HG03520 (cell line): ENCODE results near the gene ZNF608.

Experiments
- ATAC-seq: cut with Tn5 transposase; IDR thresholded peaks from one replicate; pipeline ENCODE4 v1.9.1; 2021; ENCODE audit warnings: mild to moderate bottlenecking, moderate library complexity; ENCODE audit not compliant: unreplicated experiment

The ZNF608 gene

DNA sequence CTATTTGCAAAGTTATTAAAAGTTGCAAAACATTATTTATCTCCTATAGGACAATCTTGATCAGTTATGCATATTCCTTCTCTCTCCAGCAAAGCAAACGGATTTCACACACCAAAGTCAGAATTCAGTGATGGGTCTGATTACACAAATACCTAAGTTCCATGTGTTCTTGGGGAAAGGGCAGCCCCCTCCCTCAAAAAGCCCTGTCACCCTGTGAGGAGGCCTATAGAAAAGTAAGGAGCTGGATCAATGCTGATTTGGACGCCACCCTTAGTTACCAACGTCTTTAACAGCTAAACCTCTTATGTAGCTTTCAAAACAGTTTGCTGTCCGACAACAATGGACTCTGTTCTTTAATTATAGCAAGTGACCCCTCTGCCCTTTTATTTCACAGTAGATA lies 6.4 kb downstream of the ZNF608 start:
- ATAC-seq: no peak

DNA sequence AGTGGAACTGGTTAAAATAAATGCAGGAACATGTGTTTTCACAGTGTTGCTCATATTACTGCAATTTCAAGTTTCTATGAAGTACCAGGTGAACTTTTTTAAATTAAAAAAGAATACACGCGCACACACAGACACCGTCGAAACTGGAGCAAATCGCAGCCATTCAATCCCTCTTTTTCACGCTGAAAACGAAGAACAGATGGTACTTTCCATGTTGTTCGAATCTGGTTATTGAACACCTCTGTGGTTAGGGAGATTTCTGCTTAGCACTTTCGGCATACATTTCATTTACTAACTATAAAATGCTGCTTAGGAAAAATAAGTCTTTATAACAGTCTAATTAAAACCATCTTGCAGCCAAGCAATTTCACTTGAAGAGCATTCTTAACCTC lies 6.8 kb downstream of the ZNF608 start:
- no peak for ATAC-seq

DNA sequence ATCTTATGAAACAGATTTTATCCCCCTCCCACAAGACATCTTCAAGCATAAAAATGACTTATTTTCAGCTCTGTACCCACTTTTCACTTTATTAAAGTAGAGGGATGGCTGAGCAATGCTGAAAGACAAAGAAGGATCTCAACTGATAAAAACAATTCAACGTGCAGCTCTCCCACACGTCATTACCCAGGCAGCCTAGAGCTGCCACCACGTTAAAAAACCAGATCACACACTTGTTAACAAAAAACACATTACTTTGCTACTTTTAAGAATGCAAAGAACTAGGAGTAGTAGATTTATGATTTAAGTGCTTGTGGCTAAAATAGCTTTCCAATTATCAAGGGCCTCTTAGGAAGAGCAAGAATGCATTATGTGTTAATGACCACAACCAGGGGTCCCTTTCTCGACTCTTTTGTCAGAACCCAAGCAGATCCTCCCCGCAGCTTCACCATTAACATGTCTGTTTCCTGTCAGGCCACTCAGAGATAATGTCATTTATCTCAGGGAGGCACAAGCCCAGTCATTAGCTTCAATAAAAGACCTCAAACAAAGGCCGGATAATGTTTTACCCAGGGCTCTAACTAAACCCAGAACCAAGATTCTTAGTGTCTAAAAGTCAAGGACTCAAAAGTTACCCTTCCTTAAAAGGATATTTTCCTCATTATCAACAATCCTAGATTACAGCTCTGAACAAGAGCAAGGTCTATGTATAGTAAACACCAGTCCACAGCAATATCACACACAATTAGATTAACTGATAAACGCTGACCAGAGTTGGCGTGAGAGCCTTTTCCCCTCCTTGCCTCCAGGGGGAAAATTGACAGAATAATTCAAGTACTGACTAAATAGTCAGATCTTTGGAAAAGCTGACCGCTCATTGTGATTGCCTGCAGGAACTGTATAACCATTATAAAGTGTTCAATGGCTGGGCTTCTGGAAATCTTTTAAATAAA lies 7.5 kb downstream of the ZNF608 start:
- no peak for ATAC-seq

DNA sequence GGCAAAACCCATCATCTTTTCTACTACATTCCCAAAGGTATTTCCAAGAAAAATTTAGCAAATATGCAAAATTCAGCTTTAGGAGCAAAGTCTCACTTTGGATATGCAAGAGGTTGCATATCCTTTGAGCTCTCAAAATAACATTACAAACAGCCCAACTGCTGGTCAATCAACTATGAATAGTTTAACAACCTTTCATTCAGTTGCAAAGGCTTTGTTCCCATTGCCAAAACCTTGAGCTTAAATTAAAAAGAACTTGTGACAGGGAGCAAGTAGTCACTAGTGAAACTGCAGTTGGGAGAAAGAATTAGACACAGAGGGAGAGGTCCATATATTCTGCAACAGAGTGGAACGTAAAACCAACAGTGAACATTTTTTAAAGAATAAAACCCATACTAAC lies 8.8 kb downstream of the ZNF608 start:
- no peak for ATAC-seq

- ATAC-seq: no peak
These were observed 9.6 kb downstream of the ZNF608 start for GRCh38 chr5:124736805-124737188.

DNA sequence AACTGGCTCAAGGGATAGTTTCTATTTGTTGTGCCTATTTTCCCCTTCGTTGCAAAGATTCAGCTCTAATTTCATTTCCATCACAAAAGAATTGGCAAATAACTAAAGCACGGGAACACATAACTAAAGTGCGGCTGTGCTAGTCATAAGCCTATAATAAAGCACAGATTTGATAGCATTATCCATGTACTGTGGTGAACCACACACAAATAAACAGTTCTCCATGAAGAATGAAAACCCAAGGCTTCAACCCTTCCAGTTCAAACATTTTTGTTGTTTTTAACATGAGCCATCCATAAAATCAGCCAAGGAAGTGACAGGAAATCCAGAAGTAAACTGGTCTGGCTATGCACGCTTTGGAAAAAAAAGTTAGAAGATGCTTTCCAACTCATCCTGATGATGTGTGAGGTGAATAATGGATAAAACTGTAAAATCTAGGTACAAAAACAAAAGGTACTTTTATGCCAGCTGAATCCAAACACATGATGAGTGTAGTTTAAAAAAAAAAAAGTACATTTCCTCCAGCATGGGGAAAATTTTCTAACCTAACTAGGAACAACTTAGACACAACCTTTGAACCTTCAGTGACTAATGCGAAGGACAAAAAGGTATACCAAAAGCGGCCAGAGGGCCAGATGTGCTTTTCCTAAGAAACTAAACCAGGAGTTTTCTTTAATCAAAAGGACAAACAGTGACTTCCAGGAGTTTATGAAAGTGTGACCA lies 10.2 kb downstream of the ZNF608 start:
- no peak for ATAC-seq

DNA sequence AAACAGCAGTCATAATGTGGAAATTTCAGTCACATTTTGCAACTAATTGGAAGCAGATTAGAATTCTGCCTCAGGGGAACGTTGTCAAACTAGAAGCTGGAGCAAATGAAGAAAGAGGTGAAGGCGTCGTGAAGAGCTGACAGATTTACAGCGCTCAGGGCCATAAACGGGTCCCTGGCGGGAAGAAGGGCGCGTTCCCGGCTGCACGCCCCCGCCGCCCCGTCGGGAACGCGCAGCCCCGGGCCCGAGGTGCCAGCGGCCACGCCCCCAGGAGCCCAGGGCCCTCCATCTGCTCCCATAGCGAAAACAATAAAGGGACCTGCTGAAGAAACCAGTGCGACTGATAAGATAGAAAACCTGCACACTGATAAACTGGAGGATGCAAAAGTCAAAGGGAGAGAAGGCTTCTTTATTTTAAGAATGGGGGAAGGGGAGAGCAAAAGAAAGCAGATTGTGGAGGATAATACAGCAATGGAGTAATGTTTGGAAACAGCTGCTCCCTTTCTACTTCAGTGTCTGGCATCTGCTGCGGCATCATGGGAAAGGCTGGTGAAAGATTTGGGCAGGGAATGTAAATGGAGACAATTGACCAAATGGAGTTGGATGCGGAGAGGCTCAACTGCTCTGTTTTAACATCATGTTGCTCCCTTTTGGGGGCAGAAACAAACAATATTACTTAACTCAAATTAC lies 11.1 kb downstream of the ZNF608 start:
- no peak for ATAC-seq

DNA sequence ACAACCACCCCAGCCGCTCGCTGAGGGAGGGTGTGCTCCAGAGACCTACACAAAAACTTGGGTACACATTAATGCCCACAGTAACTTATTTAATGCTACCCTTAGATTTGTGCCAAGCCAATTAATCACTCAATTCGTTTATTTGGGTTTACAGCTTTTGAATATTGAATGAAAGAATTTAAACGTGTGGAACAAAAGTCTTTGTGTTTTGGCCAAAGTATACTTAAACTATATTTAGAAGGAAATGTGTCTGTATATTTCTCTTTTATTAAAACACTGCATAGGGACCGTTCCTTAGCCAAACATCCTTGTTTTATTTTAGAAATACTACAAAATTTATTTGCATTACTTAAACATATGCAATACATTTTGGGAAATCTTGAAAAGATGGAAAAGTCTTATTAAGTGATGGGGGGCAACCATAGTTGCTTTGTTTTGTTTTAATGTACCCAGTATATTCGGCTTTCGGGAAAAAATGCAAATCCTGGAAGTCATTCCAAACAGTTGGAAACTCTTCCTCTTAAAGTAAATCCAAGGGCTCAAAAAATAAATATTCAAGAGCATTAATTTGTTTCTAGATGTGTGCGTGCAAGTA lies 11.8 kb downstream of the ZNF608 start:
- no peak for ATAC-seq

DNA sequence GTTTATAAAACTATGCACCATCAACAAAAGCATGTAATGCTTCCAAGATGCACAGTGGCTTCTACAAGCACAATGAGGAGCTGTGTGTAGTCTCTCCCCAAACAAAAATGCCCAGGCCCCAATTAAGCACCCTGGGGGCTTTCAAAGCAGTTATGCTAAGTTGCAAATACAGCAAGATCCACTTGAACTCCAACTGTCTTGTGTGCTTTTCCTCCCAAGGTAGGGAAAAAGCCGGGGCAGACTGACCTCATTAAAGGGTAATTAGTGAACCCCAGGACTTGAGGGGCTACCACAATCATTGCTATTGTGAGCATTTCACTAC lies 13.1 kb downstream of the ZNF608 start:
- no peak for ATAC-seq

DNA sequence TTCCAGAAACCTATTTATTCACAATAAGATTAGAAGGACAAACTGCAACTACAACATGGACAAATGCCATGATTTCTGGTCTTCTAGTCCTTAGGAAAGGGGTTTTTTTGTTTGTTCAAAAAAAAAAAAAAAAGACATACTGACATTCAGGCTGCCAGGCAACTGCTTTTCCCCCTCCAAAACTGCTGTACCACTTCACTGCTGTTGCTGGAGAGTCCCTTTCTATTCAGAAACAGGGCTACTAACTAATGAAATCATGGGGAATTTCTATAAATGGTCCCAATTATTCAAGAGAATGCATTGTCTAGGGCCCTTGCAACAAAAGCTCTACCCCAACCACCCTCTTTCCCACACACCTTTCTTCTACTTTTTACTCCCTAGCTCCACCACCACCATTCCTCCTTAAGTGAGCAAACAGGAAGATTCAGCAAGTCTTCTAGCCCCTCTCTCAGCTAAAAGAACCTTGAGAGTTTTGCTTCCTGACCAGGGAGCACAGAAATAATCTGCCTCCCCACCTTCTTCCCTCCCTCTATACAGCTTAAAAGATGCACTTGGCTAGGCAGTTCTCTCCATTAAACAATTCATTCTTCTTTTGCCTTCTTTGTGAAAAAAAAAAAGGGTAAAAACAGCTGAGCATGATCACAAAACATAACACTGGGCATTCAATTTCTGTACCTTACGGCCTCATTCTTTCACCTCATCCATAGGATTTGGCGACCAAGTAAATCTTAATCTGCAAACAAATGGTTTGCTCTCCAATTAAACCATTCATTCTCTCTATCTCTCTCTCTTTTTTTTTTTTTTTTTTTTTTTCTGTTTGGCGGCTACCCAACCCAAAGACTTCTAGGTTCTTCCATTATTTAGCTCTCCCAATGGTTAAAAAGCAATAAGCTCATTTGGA lies 13.8 kb downstream of the ZNF608 start:
- ATAC-seq: no peak

- ATAC-seq: no peak
These were observed 16.1 kb downstream of the ZNF608 start for GRCh38 chr5:124730381-124730780.

DNA sequence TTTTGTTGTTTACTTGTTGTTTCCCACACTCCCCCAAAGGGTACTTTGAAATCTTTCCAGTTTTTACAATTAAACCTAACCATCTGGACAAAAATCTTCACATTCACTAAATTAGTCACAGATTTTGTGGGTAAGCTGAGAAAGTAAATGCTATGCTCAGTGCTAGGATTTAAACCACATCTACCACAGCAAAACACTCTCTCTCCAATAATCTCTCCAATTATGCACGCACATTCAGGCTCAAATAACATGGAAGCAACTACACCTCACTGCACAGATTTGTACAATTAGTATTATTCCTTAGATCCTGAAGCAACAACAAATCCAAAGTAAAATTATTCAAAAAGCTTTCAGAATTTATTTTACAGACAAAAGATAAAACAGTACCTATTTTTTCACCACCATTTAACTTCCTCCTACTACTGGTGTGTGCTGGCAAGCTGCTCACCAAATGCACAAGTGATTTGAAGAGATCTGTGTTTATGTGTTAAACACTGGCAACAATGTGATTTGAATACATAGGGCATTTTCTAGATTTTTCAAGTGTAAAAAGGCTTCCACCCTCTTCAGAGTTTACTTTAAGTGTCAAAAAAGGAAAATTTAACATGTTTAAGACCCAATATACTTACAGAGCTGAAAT lies 16.6 kb downstream of the ZNF608 start:
- peak; percentile 68 for ATAC-seq

GRCh38 chr5:124728968-124729332 lies 17.5 kb downstream of the ZNF608 start:
- no peak for ATAC-seq

GRCh38 chr5:124728331-124728967 lies 18.0 kb downstream of the ZNF608 start:
- no peak for ATAC-seq

- ATAC-seq: no peak
These were observed 19.6 kb downstream of the ZNF608 start for GRCh38 chr5:124726631-124727362.

GRCh38 chr5:124725622-124726258 lies 20.7 kb downstream of the ZNF608 start:
- ATAC-seq: no peak

GRCh38 chr5:124725040-124725434 lies 21.4 kb downstream of the ZNF608 start:
- ATAC-seq: peak; percentile 38

DNA sequence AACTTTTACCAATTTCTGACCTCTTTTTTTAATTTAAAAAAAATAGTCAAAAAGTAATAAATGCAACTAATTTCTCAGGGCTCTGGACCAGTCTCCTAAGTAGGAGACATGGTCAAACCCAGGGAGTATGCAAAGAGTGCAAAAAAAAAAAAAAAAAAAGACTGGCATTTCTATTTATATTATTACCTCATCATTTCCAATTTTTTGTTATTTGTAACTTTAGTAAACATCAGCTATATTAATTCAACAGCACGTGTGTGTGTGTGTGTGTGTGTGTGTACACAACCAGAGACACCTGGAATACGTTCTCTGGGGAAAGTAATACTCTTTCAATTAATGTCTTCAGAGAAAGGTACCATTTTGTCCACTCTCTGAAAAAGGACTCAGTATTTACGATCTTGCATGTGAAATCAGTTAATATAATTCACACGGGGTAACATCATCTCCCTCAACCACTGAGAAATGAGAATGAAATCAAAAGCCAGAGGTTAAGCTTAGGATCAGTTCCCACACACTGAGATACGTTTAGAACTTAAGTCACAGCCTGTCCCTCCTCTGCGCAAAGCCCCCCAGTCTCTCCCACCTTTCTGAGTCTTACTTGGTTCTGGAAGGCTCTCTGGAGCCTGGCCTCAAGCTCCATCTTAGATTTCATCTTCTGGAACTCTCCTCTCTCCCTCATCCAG lies 21.9 kb downstream of the ZNF608 start:
- ATAC-seq: peak; percentile 29
